Calu3 (cell line): ENCODE measurements around the gene RBM4B. TPM values are rescaled to one million over a fixed set of nuclear protein-coding genes. Genes with fewer than 3 reads are reported as not detected.

ENCODE experiments used
- BruUV-seq: library from RNA; stranded (reverse); fragments of 400-500 nt; replicated peaks from 2 replicates; lab custom pipeline; 2021; lab: Mats Ljungman, UMichigan
- CTCF ChIA-PET: fragments of 300-600 bp; sonication (Branson Sonifier 250); formaldehyde crosslinking; loops from one replicate; lab custom pipeline; 2022; ENCODE audit warnings: antibody characterized with exemption; lab: Charles Lee
- DNase-seq: peaks from one replicate; pipeline ENCODE4 v3.0.0; 2022
- H3K27ac Mint-ChIP-seq: one replicate; pipeline ENCODE4 v1.8.0; 2022; ENCODE audit warnings: mixed read lengths; ENCODE audit not compliant: unreplicated experiment
- H3K27me3 Mint-ChIP-seq: one replicate; pipeline ENCODE4 v1.8.0; 2022; ENCODE audit warnings: mixed read lengths; ENCODE audit not compliant: unreplicated experiment
- H3K36me3 Mint-ChIP-seq: one replicate; pipeline ENCODE4 v1.8.0; 2022; ENCODE audit warnings: mild to moderate bottlenecking, moderate library complexity, mixed read lengths; ENCODE audit not compliant: insufficient read depth, unreplicated experiment
- H3K4me1 Mint-ChIP-seq: one replicate; pipeline ENCODE4 v1.8.0; 2022; ENCODE audit warnings: mild to moderate bottlenecking, low read depth, mixed read lengths; ENCODE audit not compliant: unreplicated experiment
- H3K4me3 Mint-ChIP-seq: one replicate; pipeline ENCODE4 v1.8.0; 2022; ENCODE audit warnings: mild to moderate bottlenecking, low read depth, moderate library complexity, mixed read lengths; ENCODE audit not compliant: unreplicated experiment
- H3K9me3 Mint-ChIP-seq: one replicate; pipeline ENCODE4 v1.8.0; 2022; ENCODE audit warnings: low read depth, mixed read lengths; ENCODE audit not compliant: unreplicated experiment
- intact Hi-C: fragments of 100-400 bp; cut with micrococcal nuclease; formaldehyde crosslinking; loops from one replicate; pipeline ENCODE4 v1.10.0; 2022; ENCODE audit not compliant: unreplicated experiment
- total RNA-seq: library from RNA; stranded (reverse); gene quantifications from 2 replicates; pipeline ENCODE4 v1.2.3, GENCODE V29; 2022
- TF ChIP-seq, protein P1 (sequence below): fragments of 200-600 bp; IDR thresholded peaks from one replicate; pipeline ENCODE4 v1.8.0; 2022; ENCODE audit warnings: antibody characterized with exemption; ENCODE audit not compliant: unreplicated experiment

RBM4B gene
- total RNA-seq, 1 experiment from 2014 or later: 23.0 TPM

DNA sequence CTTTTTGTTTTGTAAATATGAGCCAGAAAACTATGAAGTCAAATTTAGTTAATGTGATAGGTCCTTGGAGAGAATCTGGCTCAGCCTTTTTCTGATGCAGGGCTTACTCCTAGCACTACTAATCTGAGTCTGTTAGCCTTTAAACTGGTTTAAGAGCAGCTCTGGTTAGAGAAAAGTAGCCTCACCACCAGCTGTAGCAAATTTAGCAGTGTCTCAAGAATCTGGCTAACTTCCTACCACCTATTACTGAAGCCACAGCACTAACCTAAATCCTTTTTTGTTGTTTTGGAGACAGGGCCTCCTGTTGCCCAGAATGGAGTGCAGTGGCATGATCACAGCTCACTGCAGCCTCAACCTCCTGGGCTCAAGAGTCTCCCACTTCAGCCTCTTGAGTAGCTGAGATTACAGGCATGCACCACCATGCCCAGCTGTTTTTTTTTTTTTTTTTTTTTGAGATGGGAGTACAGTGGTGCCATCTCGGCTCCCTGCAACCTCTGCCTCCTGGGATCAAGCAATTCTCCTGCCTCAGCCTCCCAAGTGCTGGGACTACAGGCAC, 13.9 kb downstream of the RBM4B start:
- intact Hi-C loops: no loop called here
- H3K36me3 Mint-ChIP-seq: peaks cover 69% of the 10 kb centered on the region
- TF ChIP-seq, protein P1, sequence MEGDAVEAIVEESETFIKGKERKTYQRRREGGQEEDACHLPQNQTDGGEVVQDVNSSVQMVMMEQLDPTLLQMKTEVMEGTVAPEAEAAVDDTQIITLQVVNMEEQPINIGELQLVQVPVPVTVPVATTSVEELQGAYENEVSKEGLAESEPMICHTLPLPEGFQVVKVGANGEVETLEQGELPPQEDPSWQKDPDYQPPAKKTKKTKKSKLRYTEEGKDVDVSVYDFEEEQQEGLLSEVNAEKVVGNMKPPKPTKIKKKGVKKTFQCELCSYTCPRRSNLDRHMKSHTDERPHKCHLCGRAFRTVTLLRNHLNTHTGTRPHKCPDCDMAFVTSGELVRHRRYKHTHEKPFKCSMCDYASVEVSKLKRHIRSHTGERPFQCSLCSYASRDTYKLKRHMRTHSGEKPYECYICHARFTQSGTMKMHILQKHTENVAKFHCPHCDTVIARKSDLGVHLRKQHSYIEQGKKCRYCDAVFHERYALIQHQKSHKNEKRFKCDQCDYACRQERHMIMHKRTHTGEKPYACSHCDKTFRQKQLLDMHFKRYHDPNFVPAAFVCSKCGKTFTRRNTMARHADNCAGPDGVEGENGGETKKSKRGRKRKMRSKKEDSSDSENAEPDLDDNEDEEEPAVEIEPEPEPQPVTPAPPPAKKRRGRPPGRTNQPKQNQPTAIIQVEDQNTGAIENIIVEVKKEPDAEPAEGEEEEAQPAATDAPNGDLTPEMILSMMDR: no peak
- no TSS peak for BruUV-seq
- H3K4me1 Mint-ChIP-seq: no peaks in the 10 kb centered on the region
- H3K27me3 Mint-ChIP-seq: no peaks in the 10 kb centered on the region
- H3K9me3 Mint-ChIP-seq: no peaks in the 10 kb centered on the region
- CTCF ChIA-PET: no interaction called here
- no peak overlapping the region for H3K27ac Mint-ChIP-seq
- no peak overlapping the region for H3K4me3 Mint-ChIP-seq
- no peak for DNase-seq

GRCh38 chr11:66659763-66660162, 17.9 kb downstream of the RBM4B start:
- Mint-ChIP-seq H3K27me3 (no peaks in the 10 kb centered on the region), H3K27ac (peak overlapping the region; percentile 52), H3K4me3 (no peak overlapping the region), H3K4me1 (no peaks in the 10 kb centered on the region), H3K9me3 (no peaks in the 10 kb centered on the region), H3K36me3 (peaks cover 80% of the 10 kb centered on the region)
- no peak for DNase-seq
- TF ChIP-seq, protein P1: no peak
- CTCF ChIA-PET: interaction anchor here (0.6 to 0.7 kb wide), 2 partner anchors 8 to 67 kb away, joined by 3 to 4 read pairs; no protein-coding TSS in a partner anchor
- no TSS peak for BruUV-seq
- intact Hi-C loops: no loop called here

GRCh38 chr11:66653123-66653522, 24.6 kb downstream of the RBM4B start:
- Mint-ChIP-seq H3K27me3 (no peaks in the 10 kb centered on the region), H3K4me3 (no peak overlapping the region), H3K36me3 (peaks cover 84% of the 10 kb centered on the region), H3K27ac (no peak overlapping the region), H3K9me3 (no peaks in the 10 kb centered on the region), H3K4me1 (no peaks in the 10 kb centered on the region)
- TF ChIP-seq, protein P1: no peak
- no peak for DNase-seq
- BruUV-seq: no TSS peak
- intact Hi-C loops: no loop called here
- CTCF ChIA-PET: no interaction called here

DNA sequence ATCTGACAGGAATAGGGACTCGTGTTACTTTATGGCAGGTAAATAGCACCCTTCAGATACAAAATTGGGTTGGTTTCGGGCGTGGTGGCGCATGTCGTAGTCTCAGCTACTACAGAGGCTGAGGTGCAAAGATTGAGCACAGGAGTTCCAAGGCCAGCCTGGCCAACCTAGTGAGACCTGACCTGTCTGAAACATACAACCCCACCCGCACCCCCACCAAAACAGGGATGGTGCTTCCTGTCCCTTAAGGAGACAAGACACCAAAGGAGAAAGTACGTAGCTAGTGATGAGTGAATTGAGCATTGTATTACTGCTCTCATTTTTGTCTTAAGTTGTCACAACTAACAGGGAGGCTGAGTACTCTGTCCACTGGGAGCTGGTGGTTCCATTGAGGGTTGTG, 25.0 kb downstream of the RBM4B start:
- no TSS peak for BruUV-seq
- intact Hi-C loops: no loop called here
- TF ChIP-seq, protein P1: no peak

More for the DNA sequence above, 25.0 kb downstream of the RBM4B start:
- H3K4me1 Mint-ChIP-seq: no peaks in the 10 kb centered on the region
- H3K36me3 Mint-ChIP-seq: peaks cover 84% of the 10 kb centered on the region
- no peak overlapping the region for H3K4me3 Mint-ChIP-seq
- DNase-seq: no peak
- H3K9me3 Mint-ChIP-seq: no peaks in the 10 kb centered on the region
- no peak overlapping the region for H3K27ac Mint-ChIP-seq
- H3K27me3 Mint-ChIP-seq: no peaks in the 10 kb centered on the region
- CTCF ChIA-PET: no interaction called here
